Superior temporal gyrus (tissue), 1 donor: ENCODE data around the gene ABCD3.
"Not testable (repeated sequence)": the region's sequence is repeated elsewhere in the genome, so short reads cannot be mapped to it uniquely, and the experiment has no call there.

Experiments used
- DNase-seq: peaks from one replicate; pipeline ENCODE4 v3.0.0-alpha.2; 2016; ENCODE audit errors: extremely low spot score

The ABCD3 gene

DNA sequence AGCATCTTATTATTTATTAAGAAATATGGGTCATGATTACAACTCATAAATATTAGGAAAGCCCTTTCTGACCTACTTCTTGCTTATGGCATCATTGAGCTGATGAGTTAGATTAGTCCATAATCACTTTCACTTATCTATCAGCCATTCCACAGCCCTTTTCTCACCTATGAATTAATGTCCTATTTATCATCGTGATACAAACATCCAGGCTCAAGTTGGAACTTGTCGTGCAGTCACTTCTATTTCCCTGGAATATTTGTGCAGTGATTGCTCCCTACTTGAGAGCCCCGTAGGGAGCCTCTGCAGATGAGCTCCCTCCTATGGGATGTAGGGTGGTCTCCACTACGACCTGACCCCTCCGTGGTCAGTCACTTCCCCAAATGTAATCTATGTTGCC is 131.5 kb downstream of the ABCD3 start:
- no peak for DNase-seq

- DNase-seq, result no peak
Observed at GRCh38 chr1:94550396-94550795, 132.2 kb downstream of the ABCD3 start.

DNA sequence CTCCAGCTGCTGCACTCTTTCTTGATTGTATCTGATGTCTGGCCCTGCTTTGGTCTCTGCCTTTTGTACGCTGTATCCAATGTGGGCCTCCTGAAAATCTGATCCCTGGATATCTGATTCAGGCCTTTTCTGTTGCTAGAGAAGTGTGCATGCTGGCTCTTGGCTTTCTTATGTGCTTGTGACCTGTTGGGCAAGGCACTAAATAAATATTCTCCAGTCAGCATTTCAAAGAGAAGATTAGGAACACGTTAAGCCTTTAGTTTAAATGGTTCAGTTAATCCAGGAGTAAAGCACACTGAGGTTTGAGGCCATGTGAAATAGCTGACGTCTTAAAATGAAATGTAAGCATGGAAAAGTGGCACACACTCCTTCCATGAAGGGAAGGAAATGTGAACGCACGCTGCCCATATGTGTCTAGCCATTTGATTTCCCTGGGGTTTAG is 132.6 kb downstream of the ABCD3 start:
- DNase-seq, result no peak

DNA sequence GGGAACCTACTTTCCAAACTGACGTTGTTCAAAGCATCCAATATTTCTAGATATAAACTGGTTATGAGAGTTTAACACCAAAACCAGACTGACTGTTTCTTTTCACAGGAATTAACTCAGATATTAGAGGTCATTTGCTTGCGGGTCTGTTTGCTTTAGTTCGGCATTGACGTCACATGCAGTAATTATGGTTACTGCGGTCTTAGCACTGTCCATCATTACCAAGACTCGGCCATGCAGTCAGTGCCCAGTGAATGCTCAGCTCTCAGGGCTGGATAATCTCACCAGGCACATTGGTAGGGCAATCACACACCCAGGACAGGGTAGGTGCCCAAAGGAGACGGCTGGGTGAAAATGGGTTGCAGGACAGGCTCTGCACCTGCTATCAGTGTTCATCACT is 133.3 kb downstream of the ABCD3 start:
- no peak for DNase-seq

GRCh38 chr1:94552071-94552586 is 133.9 kb downstream of the ABCD3 start:
- DNase-seq, result no peak

- no peak for DNase-seq
Observed at GRCh38 chr1:94553323-94553730, 135.1 kb downstream of the ABCD3 start.

DNA sequence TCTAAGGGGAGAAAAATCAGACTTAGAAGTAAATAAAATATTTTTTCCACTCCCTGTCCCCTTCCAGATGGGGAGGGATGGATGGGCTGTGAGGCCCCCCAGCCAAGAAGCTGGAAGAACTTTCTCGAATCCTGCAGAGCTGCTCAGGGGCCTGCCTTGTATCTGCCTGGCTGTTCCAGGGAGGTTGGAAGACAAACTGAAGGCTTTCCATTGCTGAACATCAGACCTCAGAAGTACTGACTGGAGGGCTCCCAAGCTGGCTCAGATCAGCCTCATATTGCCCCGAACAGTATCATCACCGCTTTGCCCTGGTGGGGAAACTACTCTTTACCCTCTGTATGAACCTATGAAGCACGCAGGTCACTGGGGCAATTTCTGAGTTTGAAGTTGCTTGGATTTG is 135.7 kb downstream of the ABCD3 start:
- DNase-seq, result no peak

DNA sequence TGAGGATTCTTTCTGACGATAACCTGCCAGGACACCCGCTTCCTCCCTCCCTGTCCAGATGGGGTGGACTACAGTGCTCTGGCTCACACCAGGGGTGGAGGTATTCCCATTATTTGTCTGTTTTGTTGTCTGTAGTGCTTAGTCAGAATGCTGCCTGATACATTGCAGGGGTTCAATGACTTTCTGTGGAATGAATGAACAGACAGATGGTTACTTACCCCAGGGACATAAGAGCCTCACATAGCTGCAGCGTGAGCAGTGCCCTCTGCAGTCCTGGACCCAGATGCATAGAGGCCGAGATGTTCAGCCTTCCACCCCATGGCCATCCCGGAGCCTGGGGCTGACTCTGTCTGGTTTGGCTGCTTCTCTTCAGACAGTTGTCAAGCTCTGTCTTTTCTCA is 136.4 kb downstream of the ABCD3 start:
- DNase-seq, result no peak

DNA sequence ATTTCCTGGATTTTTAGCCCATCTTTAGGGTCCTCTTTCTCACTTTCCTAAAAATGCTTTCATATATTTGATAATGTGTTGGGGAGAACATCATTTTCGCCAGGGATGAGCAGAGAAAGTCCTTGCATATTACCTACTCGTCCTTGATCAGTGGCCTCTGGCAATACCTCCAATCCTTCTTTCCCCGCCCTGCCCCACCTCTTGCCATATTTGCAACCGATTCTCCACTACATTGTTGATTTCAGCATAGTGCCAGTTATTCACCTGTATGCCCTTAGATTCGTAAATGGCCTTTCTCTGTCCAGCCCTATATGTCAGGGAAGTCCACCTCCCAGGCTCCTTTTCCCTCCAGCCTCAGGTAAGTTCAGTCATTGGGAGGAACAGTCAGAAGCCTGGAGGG is 136.9 kb downstream of the ABCD3 start:
- no peak for DNase-seq

DNA sequence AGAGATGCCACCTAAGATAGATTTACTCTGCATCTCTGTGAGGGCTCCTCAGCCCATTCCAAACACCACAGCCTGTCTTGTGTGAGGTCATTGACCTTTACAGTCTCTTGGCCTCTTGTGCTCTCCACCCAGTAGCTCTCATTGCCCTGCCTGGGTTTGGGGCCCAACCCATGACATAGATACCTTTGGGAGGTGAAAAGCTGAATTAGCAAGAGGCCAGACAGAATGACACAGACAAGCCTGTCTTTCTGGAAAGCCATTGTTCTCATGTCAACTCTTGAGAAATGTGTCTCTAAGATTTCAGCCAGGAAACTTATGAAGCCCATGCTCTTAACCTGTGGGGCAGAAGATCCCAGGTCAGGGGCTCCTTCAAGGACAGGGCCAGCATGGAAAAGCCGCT is 141.7 kb downstream of the ABCD3 start:
- no peak for DNase-seq

DNA sequence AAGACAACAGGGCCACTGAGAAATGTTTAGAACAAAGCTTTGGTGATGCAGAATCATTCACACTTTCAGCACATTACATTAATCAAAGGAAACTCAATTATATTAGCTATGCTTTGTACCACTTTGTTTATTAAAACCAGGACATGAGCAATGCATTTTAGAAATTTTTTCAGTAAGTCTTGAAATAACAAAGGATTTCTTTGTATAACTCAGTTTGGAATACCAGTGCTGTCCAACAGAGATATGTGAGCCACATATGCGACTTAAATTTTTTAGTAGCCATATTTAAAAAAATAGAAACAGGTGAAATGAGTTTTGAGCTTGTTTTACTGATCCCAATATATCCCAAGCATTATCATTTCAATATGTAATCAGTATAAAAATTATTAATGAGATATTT is 142.1 kb downstream of the ABCD3 start:
- no peak for DNase-seq

GRCh38 chr1:94562519-94563260 is 144.5 kb downstream of the ABCD3 start:
- DNase-seq, result no peak

DNA sequence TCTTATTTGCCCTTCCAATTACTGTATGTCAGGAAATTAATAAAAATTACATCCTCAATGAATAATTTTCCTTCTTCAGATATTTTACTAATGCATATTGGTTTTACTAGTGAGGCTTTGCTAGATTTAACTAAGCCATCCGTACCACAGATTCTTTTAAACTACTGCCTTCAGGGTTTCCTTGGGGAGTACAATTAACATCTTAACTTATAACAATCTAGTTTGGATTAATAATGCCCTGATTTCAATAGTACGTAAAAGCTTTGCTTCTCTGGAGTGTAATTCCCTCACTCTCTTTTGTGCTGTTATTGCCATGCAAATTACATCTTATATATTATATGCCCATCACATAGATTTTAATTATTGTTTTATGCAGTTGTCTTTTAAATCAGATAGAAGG is 147.7 kb downstream of the ABCD3 start:
- no peak for DNase-seq

- DNase-seq, result not testable (repeated sequence)
Observed at GRCh38 chr1:94566436-94566835, 148.2 kb downstream of the ABCD3 start.

DNA sequence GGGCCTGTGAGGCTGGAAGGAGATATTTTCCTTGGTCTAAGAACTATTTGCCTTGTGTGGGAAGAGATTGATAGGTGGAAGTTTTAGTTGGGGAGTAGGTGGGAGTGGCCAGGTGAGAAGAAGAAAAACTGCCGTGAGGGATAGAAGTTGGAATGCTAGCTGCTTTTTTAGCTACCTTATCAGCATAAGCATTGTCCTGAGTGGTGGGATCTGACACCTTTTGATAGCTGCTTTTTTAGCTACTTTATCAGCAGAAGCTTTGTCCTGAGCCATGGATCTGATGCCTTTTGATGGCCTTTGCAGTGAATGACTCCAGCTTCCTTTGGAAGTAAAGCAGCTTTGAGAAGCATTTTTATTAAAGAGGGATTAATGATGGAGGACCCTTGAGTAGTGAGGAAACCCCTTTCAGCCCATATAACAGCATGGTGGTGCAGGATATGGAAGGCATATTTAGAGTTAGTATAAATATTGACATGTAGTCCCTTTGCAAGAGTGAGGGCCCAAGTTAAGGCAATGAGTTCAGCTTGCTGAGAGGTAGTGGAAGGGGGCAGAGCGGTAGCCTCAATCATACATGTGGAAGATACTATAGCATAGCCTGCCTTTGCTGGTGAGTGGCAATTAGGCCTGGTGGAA is 149.9 kb downstream of the ABCD3 start:
- not testable (repeated sequence) for DNase-seq
